Mucosa of descending colon (tissue), 3 donors: ENCODE data around the gene CAMKMT. TPM values are rescaled to one million over a fixed set of nuclear protein-coding genes. Genes with fewer than 3 reads are reported as not detected.

ENCODE experiments used
- ATAC-seq: fragments of 200-7000 bp; cut with Tn5 transposase; one replicate; pipeline ENCODE4 v1.9.1; 2020; ENCODE audit warnings: mild to moderate bottlenecking, moderate library complexity
- DNase-seq, 3 donors: peaks; one replicate each; pipeline ENCODE4 v3.0.0-alpha.2; 2020
- H3K36me3 ChIP-seq: fragments of 200-600 bp; one replicate; pipeline ENCODE4 v1.8.0; 2021; ENCODE audit warnings: low read depth, mild to moderate bottlenecking
- H3K4me1 ChIP-seq: fragments of 200-600 bp; one replicate; pipeline ENCODE4 v1.8.0; 2021; ENCODE audit warnings: low read depth, mild to moderate bottlenecking
- H3K4me3 ChIP-seq: fragments of 200-600 bp; one replicate; pipeline ENCODE4 v1.8.0; 2021; ENCODE audit warnings: mild to moderate bottlenecking
- H3K9me3 ChIP-seq: fragments of 200-600 bp; one replicate; pipeline ENCODE4 v1.8.0; 2021; ENCODE audit warnings: mild to moderate bottlenecking
- CTCF ChIP-seq: fragments of 200-600 bp; IDR thresholded peaks from one replicate; pipeline ENCODE4 v1.8.0; 2022; ENCODE audit warnings: antibody characterized with exemption, mild to moderate bottlenecking
- intact Hi-C, 2 donors: fragments of 100-400 bp; cut with DNase I in 1 of 2; cut with micrococcal nuclease in 1 of 2; formaldehyde crosslinking; loops; one replicate each; pipeline versions ENCODE4 v1.11.0 to v1.11.1; 2022; cut with DNase I, micrococcal nuclease
- total RNA-seq, 3 donors: library from RNA; stranded (reverse); fragmentation: NEBNext Ultra II Directional in 2 of 3; extraction: Animal tissue kit (Norgen Biotek cat#: 25700) in 2 of 3; gene quantifications; one replicate each; pipeline versions ENCODE4 v1.2.1 to v1.2.4, GENCODE V29; 2021 to 2023
- donor health status: DM: no; HTN: no; CAD: no; lungs with moderate emphysema.
- donor health status: DM: no; HTN: no; CAD: no.
- donor health status: DM: no; HTN: yes; CAD: no.

The CAMKMT gene
- total RNA-seq, 3 donors from 2014 or later: 13.2 to 16.0 (median 14.1) TPM

DNA sequence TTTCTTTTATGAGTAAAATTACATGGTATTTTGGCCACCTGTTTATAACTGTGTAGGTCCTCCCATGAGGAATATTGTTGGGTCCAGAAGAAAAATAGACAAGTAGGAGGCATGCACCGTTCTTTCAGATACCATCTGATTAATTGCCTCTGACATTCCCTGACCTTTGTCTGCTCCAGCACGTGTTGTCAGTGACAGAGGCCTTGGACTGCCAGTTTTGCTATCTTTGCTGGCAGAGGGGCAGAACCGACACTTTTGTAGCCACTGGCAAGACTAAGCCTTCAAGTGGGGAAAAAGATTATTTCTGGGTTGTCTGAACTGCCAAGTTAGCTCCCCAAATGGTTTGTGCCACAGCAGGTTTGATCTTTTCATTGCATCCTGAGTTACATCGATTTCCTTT, 276.9 kb downstream of the CAMKMT start:
- intact Hi-C loops: no loop called here
- ATAC-seq: no peak
- no peak for DNase-seq
- Histone ChIP-seq H3K4me3 (no peak overlapping the region), H3K36me3 (no peaks in the 10 kb centered on the region), H3K4me1 (no peaks in the 10 kb centered on the region), H3K9me3 (peaks cover 3% of the 10 kb centered on the region)
- TF ChIP-seq CTCF: no peak

DNA sequence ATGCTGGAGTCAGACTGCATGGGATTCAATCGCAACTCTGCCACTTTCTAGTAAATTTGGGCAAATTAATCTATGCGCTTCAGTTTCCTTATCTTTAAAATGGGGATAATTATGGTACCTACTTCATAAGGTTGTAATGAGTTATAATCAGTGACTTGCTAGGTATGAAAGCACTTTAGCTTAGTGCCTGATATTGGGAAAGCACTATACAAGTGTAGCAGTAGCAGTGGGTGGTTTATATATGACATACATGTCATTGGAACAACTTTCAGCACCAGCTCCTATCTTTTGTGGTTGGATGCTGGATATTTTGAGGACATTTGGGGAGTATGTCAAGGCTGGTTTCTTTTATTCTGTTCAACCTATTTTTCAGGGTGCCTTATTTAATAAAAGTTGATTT, 277.7 kb downstream of the CAMKMT start:
- Histone ChIP-seq H3K9me3 (no peaks in the 10 kb centered on the region), H3K4me1 (no peaks in the 10 kb centered on the region), H3K4me3 (no peak overlapping the region), H3K36me3 (no peaks in the 10 kb centered on the region)
- no peak for DNase-seq
- TF ChIP-seq CTCF: no peak
- intact Hi-C loops: no loop called here
- ATAC-seq: no peak

- TF ChIP-seq CTCF: no peak
- no peak for DNase-seq
Observed at GRCh38 chr2:44642123-44642857, 280.5 kb downstream of the CAMKMT start.

GRCh38 chr2:44645937-44646336, 284.2 kb downstream of the CAMKMT start:
- TF ChIP-seq CTCF: no peak
- Histone ChIP-seq H3K4me1 (no peaks in the 10 kb centered on the region), H3K36me3 (no peaks in the 10 kb centered on the region), H3K9me3 (no peaks in the 10 kb centered on the region), H3K4me3 (no peak overlapping the region)
- ATAC-seq (no peak), DNase-seq (no peak)
- intact Hi-C loops: no loop called here

More at GRCh38 chr2:44642123-44642857, 280.5 kb downstream of the CAMKMT start:
- H3K36me3 ChIP-seq: no peaks in the 10 kb centered on the region
- no peaks in the 10 kb centered on the region for H3K9me3 ChIP-seq
- H3K4me1 ChIP-seq: no peaks in the 10 kb centered on the region
- intact Hi-C loops: no loop called here
- no peak for ATAC-seq
- no peak overlapping the region for H3K4me3 ChIP-seq

- no peak for DNase-seq
- no peak for ATAC-seq
- intact Hi-C loops: no loop called here
- Histone ChIP-seq H3K9me3 (no peaks in the 10 kb centered on the region), H3K4me1 (no peaks in the 10 kb centered on the region), H3K36me3 (no peaks in the 10 kb centered on the region), H3K4me3 (no peak overlapping the region)
- TF ChIP-seq CTCF: no peak
Observed at GRCh38 chr2:44649381-44649780, 287.6 kb downstream of the CAMKMT start.
